HEK293 (cell line): ENCODE results near the gene IL1A.

Source experiments
- CTCF ChIA-PET: fragments of 350-600 bp; formaldehyde crosslinking; extraction: SDS; loops from one replicate; lab custom pipeline; 2021; ENCODE audit warnings: antibody characterized with exemption; lab: Yijun Ruan, JAX
- POLR2A ChIA-PET: fragments of 300-600 bp; formaldehyde crosslinking; extraction: SDS; loops from one replicate; lab custom pipeline; 2020; ENCODE audit warnings: antibody characterized with exemption, inconsistent platforms; lab: Yijun Ruan, JAX
- H3K27ac ChIP-seq: fragments of 200-500 bp; sonication (Bioruptor generic); 2 replicates; pipeline ENCODE4 v1.5.1; 2014; ENCODE audit warnings: low read depth, low read length, control low read depth, inconsistent platforms; ENCODE audit errors: extremely low read depth
- H3K36me3 ChIP-seq, 2 experiments: fragments of 200-500 bp in 1 of 2; sonication (Bioruptor generic) in 1 of 2; 1 replicate in 1 of 2; 2 replicates in 1 of 2; pipeline ENCODE4 v1.5.1; 2014 to 2017; ENCODE audit warnings: inconsistent platforms in 2 of 2, low read length in 2 of 2; ENCODE audit not compliant: control insufficient read depth in 2 of 2, insufficient read depth in 1 of 2
- H3K4me1 ChIP-seq: fragments of 200-500 bp; sonication (Bioruptor generic); 2 replicates; pipeline ENCODE4 v1.5.1; 2014; ENCODE audit warnings: mild to moderate bottlenecking, low read length, inconsistent platforms; ENCODE audit not compliant: control insufficient read depth, insufficient read depth
- H3K4me3 ChIP-seq: 2 replicates; pipeline ENCODE4 v1.5.1; 2011; ENCODE audit warnings: low read depth, mild to moderate bottlenecking, control low read depth, low read length, moderate library complexity
- H3K9me3 ChIP-seq: fragments of 200-500 bp; sonication (Bioruptor generic); 2 replicates; pipeline ENCODE4 v1.5.1; 2014; ENCODE audit warnings: low read depth, low read length, inconsistent platforms; ENCODE audit not compliant: control insufficient read depth, insufficient read depth
- KLF9 ChIP-seq: fragments of 450-650 bp; formaldehyde crosslinking; IDR thresholded peaks from 2 replicates; pipeline ENCODE4 v1.5.1; 2016; ENCODE audit warnings: missing biosample characterization, missing genetic modification characterization, low read depth
- PATZ1 ChIP-seq: fragments of 450-650 bp; formaldehyde crosslinking; IDR thresholded peaks from 2 replicates; pipeline ENCODE4 v1.5.1; 2016; ENCODE audit warnings: missing biosample characterization, missing genetic modification characterization
- RBAK ChIP-seq: fragments of 450-650 bp; formaldehyde crosslinking; IDR thresholded peaks from 2 replicates; pipeline ENCODE4 v1.5.1; 2016; ENCODE audit warnings: missing biosample characterization, missing genetic modification characterization
- ZBTB1 ChIP-seq: fragments of 450-650 bp; formaldehyde crosslinking; IDR thresholded peaks from 2 replicates; pipeline ENCODE4 v1.5.1; 2016; ENCODE audit warnings: missing biosample characterization, missing genetic modification characterization
- ZBTB49 ChIP-seq: fragments of 450-650 bp; formaldehyde crosslinking; IDR thresholded peaks from 2 replicates; pipeline ENCODE4 v1.5.1; 2016; ENCODE audit warnings: missing biosample characterization, missing genetic modification characterization, low read depth
- ZFP41 ChIP-seq: fragments of 450-650 bp; formaldehyde crosslinking; IDR thresholded peaks from 2 replicates; pipeline ENCODE4 v1.5.1; 2016; ENCODE audit warnings: missing biosample characterization, missing genetic modification characterization, borderline replicate concordance
- ZNF248 ChIP-seq: fragments of 450-650 bp; formaldehyde crosslinking; IDR thresholded peaks from 2 replicates; pipeline ENCODE4 v1.5.1; 2017; ENCODE audit warnings: missing biosample characterization, missing genetic modification characterization
- ZNF423 ChIP-seq: fragments of 450-650 bp; formaldehyde crosslinking; IDR thresholded peaks from 2 replicates; pipeline ENCODE4 v1.5.1; 2016; ENCODE audit warnings: missing biosample characterization, missing genetic modification characterization
- ZNF510 ChIP-seq: fragments of 450-650 bp; formaldehyde crosslinking; IDR thresholded peaks from 2 replicates; pipeline ENCODE4 v1.5.1; 2018; ENCODE audit warnings: mild to moderate bottlenecking, missing genetic modification characterization, missing biosample characterization; ENCODE audit not compliant: insufficient replicate concordance
- ZNF549 ChIP-seq: fragments of 450-650 bp; IDR thresholded peaks from 2 replicates; pipeline ENCODE4 v1.5.1; 2018; ENCODE audit warnings: missing biosample characterization, missing genetic modification characterization, mild to moderate bottlenecking, inconsistent platforms, moderate library complexity
- ZNF585B ChIP-seq: fragments of 450-650 bp; formaldehyde crosslinking; IDR thresholded peaks from 2 replicates; pipeline ENCODE4 v1.5.1; 2016; ENCODE audit warnings: missing biosample characterization, missing genetic modification characterization
- ZNF776 ChIP-seq: fragments of 450-650 bp; formaldehyde crosslinking; IDR thresholded peaks from 2 replicates; pipeline ENCODE4 v1.5.0; 2017; ENCODE audit warnings: missing biosample characterization, missing genetic modification characterization, borderline replicate concordance
- ZSCAN30 ChIP-seq: fragments of 450-650 bp; IDR thresholded peaks from 2 replicates; pipeline ENCODE4 v1.5.1; 2018; ENCODE audit warnings: missing biosample characterization, mild to moderate bottlenecking, missing genetic modification characterization, moderate library complexity
- TF ChIP-seq, protein P1 (sequence below): fragments of 450-650 bp; formaldehyde crosslinking; IDR thresholded peaks from 2 replicates; pipeline ENCODE4 v1.5.1; 2017; ENCODE audit warnings: missing biosample characterization, missing genetic modification characterization
- TF ChIP-seq, protein P2 (sequence below): fragments of 450-650 bp; formaldehyde crosslinking; IDR thresholded peaks from 2 replicates; pipeline ENCODE4 v1.5.1; 2016; ENCODE audit warnings: missing biosample characterization, missing genetic modification characterization
- TF ChIP-seq, protein P3 (sequence below): fragments of 450-650 bp; formaldehyde crosslinking; IDR thresholded peaks from 2 replicates; pipeline ENCODE4 v1.5.1; 2016; ENCODE audit warnings: missing biosample characterization, missing genetic modification characterization, low read depth
- TF ChIP-seq, protein P4 (sequence below): fragments of 450-650 bp; formaldehyde crosslinking; IDR thresholded peaks from 2 replicates; pipeline ENCODE4 v1.5.1; 2016; ENCODE audit warnings: missing biosample characterization, missing genetic modification characterization

Gene IL1A

DNA sequence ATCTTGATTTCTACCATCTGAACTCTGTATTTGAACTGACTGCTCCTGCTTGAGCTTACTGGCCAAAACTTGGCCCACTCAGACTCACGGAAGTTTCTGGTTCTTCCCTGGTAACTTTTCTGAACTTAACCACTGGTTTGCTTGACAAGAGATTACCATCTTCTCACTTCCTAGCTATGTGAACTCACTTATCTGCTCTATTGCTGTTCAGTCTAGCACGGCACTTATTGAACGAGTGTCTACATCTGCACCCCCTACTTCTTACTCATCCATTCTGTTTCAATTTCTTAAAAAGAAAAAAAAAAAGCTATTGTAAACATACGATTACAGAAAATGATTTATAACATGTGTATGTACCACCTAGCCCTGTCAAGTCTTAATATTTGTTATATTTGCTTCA is 28.8 kb downstream of the IL1A start:
- Histone ChIP-seq H3K4me1 (peaks cover 14% of the 10 kb centered on the region), H3K9me3 (no peaks in the 10 kb centered on the region), H3K36me3 (peaks cover 36 to 78% of the 10 kb centered on the region in 2 experiments), H3K27ac (no peak overlapping the region), H3K4me3 (no peak overlapping the region)
- CTCF ChIA-PET = interaction anchor here (0.7 to 2.7 kb wide), 3 partner anchors 13 to 186 kb away, joined by 3 to 16 read pairs (median 14); no protein-coding TSS in a partner anchor
- TF ChIP-seq ZNF549 = no peak
- TF ChIP-seq PATZ1 (tag by site-specific recombination) = no peak
- no peak for TF ChIP-seq ZNF585B (tag by site-specific recombination)
- TF ChIP-seq, protein P1, sequence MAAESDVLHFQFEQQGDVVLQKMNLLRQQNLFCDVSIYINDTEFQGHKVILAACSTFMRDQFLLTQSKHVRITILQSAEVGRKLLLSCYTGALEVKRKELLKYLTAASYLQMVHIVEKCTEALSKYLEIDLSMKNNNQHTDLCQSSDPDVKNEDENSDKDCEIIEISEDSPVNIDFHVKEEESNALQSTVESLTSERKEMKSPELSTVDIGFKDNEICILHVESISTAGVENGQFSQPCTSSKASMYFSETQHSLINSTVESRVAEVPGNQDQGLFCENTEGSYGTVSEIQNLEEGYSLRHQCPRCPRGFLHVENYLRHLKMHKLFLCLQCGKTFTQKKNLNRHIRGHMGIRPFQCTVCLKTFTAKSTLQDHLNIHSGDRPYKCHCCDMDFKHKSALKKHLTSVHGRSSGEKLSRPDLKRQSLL (tag by site-specific recombination) = no peak
- TF ChIP-seq ZBTB1 (tag by site-specific recombination) = no peak
- TF ChIP-seq, protein P2, sequence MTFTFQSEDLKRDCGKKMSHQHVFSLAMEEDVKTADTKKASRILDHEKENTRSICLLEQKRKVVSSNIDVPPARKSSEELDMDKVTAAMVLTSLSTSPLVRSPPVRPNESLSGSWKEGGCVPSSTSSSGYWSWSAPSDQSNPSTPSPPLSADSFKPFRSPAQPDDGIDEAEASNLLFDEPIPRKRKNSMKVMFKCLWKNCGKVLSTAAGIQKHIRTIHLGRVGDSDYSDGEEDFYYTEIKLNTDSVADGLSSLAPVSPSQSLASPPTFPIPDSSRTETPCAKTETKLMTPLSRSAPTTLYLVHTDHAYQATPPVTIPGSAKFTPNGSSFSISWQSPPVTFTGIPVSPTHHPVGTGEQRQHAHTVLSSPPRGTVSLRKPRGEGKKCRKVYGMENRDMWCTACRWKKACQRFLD (tag by site-specific recombination) = no peak
- TF ChIP-seq, protein P3, sequence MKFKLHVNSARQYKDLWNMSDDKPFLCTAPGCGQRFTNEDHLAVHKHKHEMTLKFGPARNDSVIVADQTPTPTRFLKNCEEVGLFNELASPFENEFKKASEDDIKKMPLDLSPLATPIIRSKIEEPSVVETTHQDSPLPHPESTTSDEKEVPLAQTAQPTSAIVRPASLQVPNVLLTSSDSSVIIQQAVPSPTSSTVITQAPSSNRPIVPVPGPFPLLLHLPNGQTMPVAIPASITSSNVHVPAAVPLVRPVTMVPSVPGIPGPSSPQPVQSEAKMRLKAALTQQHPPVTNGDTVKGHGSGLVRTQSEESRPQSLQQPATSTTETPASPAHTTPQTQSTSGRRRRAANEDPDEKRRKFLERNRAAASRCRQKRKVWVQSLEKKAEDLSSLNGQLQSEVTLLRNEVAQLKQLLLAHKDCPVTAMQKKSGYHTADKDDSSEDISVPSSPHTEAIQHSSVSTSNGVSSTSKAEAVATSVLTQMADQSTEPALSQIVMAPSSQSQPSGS (tag by site-specific recombination) = no peak
- TF ChIP-seq ZNF423 (tag by site-specific recombination) = no peak
- TF ChIP-seq ZFP41 = no peak
- TF ChIP-seq, protein P4, sequence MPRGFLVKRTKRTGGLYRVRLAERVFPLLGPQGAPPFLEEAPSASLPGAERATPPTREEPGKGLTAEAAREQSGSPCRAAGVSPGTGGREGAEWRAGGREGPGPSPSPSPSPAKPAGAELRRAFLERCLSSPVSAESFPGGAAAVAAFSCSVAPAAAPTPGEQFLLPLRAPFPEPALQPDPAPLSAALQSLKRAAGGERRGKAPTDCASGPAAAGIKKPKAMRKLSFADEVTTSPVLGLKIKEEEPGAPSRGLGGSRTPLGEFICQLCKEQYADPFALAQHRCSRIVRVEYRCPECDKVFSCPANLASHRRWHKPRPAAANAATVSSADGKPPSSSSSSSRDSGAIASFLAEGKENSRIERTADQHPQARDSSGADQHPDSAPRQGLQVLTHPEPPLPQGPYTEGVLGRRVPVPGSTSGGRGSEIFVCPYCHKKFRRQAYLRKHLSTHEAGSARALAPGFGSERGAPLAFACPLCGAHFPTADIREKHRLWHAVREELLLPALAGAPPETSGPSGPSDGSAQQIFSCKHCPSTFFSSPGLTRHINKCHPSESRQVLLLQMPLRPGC = no peak
- no peak for TF ChIP-seq RBAK
- TF ChIP-seq KLF9 = no peak
- no peak for TF ChIP-seq ZNF776 (tag by site-specific recombination)
- TF ChIP-seq ZNF510 (tag by site-specific recombination) = no peak
- no peak for TF ChIP-seq ZBTB49 (tag by site-specific recombination)
- TF ChIP-seq ZSCAN30 (tag by site-specific recombination) = no peak
- TF ChIP-seq ZNF248 (tag by site-specific recombination) = no peak
- POLR2A ChIA-PET = no interaction called here
